Muscle of leg (tissue), 11 donors: Measurements from ENCODE around the gene ALDH16A1. TPM values are rescaled to one million over a fixed set of nuclear protein-coding genes. Genes with fewer than 3 reads are reported as not detected.

Source experiments
- DNase-seq: peaks from one replicate; pipeline ENCODE4 v3.0.0; 2013
- H3K27ac ChIP-seq: one replicate; pipeline ENCODE4 v1.5.1; 2013; ENCODE audit warnings: mild to moderate bottlenecking, low read length, control low read depth
- H3K27me3 ChIP-seq: one replicate; pipeline ENCODE4 v1.6.1; 2013; ENCODE audit warnings: low read length; ENCODE audit not compliant: control insufficient read depth, insufficient read depth
- H3K36me3 ChIP-seq: one replicate; pipeline ENCODE4 v1.6.1; 2013; ENCODE audit warnings: low read length; ENCODE audit not compliant: control insufficient read depth, insufficient read depth
- H3K4me1 ChIP-seq: one replicate; pipeline ENCODE4 v1.6.1; 2013; ENCODE audit warnings: low read length; ENCODE audit not compliant: control insufficient read depth, insufficient read depth
- H3K4me3 ChIP-seq: one replicate; pipeline ENCODE4 v1.5.1; 2013; ENCODE audit warnings: low read length, control low read depth
- H3K9me3 ChIP-seq: replicated peaks from 2 replicates; pipeline ENCODE4 v1.6.1; 2013; ENCODE audit warnings: low read depth, low read length; ENCODE audit not compliant: control insufficient read depth
- WGBS: methylation state at CpG from one replicate; pipeline ENCODE4 v1.1.5; 2013; ENCODE audit warnings: missing lambda C conversion rate; ENCODE audit not compliant: insufficient coverage; 5-methylcytosine and 5-hydroxymethylcytosine counted together
- polyA plus RNA-seq, 8 donors: library from polyadenylated mRNA; unstranded; fragments of 120-200 nt; gene quantifications; one replicate each; pipeline versions ENCODE4 v1.2.1 to v1.2.3, GENCODE V29; 2013; ENCODE audit warnings: inconsistent platforms in 1 of 8, low replicate concordance in 1 of 8; ENCODE audit not compliant: insufficient read length in 8 of 8, insufficient read depth in 1 of 8
- total RNA-seq: library from RNA; stranded (reverse); fragments of 120-200 nt; gene quantifications from one replicate; pipeline ENCODE4 v1.2.4, GENCODE V29; 2013

ALDH16A1 gene
- total and polyA plus RNA-seq, 9 donors = 11.3 to 18.8 (median 14.2) TPM

DNA sequence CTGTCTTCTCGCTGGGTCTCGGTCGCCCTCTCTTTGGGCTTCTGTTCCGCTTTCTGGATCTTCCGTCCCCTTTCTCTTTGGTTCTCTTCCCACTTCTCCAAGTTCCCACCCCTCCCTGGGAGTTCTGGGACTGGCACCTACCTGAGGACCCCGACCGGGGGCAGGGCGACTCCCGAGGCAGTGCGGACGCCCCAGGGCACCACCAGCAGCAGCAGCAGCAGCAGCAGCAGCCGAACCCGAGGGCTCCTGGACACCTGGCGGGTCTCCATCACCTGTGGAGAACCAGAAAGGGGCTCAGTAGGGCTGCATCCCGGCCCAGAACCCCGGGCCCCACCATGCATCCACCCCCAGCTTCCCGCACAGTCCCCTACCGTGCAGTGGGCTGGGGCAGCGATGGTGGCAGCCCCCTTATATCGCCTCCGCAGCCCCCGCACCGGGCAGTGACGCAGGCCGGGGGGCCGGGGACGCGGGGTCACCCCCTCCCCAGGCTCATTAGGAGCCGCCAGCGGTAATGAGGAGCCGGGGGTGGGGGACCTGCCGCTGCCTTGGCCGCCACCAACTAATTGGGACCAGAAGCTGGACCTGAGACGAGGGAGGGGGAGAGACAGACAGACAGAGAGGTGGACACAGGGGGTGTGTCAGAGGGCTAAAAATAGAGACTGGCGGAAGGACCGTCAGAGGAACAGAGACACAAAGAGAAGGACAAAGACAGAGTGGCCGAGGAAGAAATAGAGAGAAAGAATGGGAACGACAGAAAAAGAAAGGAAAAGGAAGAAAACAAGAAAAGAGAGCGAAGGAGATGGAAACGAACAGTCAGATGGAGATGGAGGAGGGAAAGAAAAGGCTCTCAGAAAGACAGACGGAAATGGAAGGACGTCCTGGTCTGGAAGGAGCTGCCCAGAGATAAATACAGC, 29.7 kb upstream of the ALDH16A1 start, which contains the start of gene PTH2:
Gene PTH2 (minus strand): TSS at position 371 of the 914 bp plus-strand sequence. CDS start 102 bp downstream, at position 269.
- H3K4me1 ChIP-seq = peaks cover 23% of the 10 kb centered on the region
- H3K36me3 ChIP-seq = no peaks in the 10 kb centered on the region
- DNase-seq = no peak
- no peaks in the 10 kb centered on the region for H3K9me3 ChIP-seq
- peaks cover 97% of the 10 kb centered on the region for H3K27me3 ChIP-seq
- H3K27ac ChIP-seq = no peak within 1 kb of the TSS
- WGBS = 4% methylated on average over 35 of the region's 42 CpGs
- H3K4me3 ChIP-seq = no peak within 1 kb of the TSS

DNA sequence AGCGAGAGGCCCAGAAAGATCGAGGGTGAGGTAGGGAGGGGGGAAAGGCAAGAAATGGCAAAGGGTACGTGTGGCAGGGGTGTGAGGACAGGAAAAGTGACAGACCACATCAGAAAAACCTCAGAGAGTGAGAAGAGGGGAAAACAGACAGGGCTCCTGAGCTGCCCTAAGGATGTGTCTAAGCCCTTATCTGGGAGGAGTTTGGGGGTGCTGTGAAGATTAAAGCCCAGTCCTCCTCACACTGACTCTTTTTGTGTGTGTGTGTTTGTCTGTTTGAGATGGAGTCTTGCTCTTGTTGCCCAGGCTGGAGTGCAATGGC, 29.1 kb upstream of the ALDH16A1 start:
- peaks cover 97% of the 10 kb centered on the region for H3K27me3 ChIP-seq
- no peak for DNase-seq
- H3K36me3 ChIP-seq = no peaks in the 10 kb centered on the region
- H3K27ac ChIP-seq = no peak overlapping the region
- WGBS = 10% methylated on average over 3 of the region's 3 CpGs
- peaks cover 25% of the 10 kb centered on the region for H3K4me1 ChIP-seq
- H3K4me3 ChIP-seq = no peak overlapping the region
- no peaks in the 10 kb centered on the region for H3K9me3 ChIP-seq

DNA sequence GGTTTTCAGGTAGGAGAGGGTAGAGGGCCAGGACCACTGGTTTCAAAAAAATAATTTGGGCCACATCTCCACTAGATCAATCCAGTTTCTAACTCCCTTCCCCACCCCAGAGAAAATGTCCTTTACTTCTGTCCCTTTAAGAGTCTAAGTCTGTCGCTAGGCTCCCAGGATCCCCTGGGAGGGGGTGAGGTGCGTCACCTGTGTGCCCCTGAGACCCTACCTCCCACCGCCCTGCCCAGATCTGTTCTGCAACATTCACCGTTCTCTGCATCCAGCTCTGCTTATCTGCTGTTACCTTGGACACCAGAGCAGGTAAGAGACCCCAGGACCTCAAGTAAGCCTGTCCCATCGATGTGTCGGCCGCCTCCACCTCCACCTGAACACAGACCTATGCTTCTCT, 27.8 kb upstream of the ALDH16A1 start, which contains the start of gene GFY:
Gene GFY (plus strand): TSS at position 211 of the 400 bp plus-strand sequence. CDS start 1,043 bp downstream, outside the sequence.
- Histone ChIP-seq H3K27ac (no peak within 1 kb of the TSS), H3K9me3 (no peaks in the 10 kb centered on the region), H3K36me3 (no peaks in the 10 kb centered on the region), H3K4me3 (no peak within 1 kb of the TSS), H3K4me1 (peaks cover 25% of the 10 kb centered on the region), H3K27me3 (peaks cover 99% of the 10 kb centered on the region)
- 31% methylated on average over 2 of the region's 7 CpGs for WGBS
- no peak for DNase-seq

DNA sequence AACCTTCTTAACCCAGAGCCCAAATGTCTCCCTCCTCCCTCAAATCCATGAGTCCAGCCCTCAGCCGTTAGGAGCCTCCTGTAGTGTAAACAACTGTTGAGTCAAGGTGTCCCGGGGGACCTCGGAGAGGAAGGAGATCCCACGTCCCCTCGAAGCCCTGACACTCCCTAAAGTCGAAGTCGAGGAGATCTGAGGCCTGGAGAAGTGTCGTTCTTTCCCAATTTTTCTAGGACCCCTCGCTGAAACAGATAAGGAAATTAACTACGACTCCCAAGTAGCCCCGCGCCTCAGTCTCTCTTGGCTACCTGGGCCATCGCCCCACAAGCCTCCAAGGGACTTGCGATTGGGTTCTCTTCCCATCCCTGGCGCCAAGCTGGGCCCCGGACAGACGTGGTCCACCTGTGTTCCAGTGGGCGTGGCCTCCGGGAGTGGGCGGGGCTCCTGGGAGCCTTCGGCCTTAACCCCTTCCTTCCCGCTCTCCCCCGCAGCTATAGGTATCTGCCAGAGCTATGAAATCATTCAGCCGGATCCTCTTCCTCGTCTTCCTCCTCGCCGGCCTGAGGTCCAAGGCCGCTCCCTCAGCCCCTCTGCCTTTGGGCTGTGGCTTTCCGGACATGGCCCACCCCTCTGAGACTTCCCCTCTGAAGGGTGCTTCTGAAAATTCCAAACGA, 27.0 kb upstream of the ALDH16A1 start:
- no peak overlapping the region for H3K27ac ChIP-seq
- peaks cover 24% of the 10 kb centered on the region for H3K4me1 ChIP-seq
- H3K27me3 ChIP-seq = peaks cover 100% of the 10 kb centered on the region
- no peaks in the 10 kb centered on the region for H3K9me3 ChIP-seq
- H3K36me3 ChIP-seq = no peaks in the 10 kb centered on the region
- WGBS = 2% methylated on average over 20 of the region's 30 CpGs
- no peak for DNase-seq
- H3K4me3 ChIP-seq = no peak overlapping the region

DNA sequence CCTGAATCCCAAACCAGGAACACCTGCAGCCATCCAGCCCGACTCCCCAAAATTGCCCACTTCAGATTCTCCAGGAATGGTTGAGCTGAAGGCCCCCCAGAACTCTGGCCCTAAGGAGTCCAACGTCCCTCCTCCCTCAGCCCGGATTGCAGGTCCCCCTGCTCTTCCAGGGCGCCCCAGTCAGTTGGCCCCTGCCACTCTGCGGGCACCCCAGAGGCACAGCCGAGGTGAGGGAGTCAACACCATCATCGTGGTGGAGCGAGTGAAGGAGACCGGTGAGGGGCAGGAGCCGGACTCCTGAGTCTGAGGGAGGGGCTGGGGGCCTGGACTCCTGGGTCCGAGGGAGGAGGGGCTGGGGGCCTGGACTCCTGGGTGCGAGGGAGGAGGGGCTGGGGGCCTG, 25.7 kb upstream of the ALDH16A1 start:
- no peak for DNase-seq
- peaks cover 19% of the 10 kb centered on the region for H3K4me1 ChIP-seq
- no peak overlapping the region for H3K4me3 ChIP-seq
- no peaks in the 10 kb centered on the region for H3K9me3 ChIP-seq
- H3K27ac ChIP-seq = no peak overlapping the region
- no peaks in the 10 kb centered on the region for H3K36me3 ChIP-seq
- H3K27me3 ChIP-seq = peaks cover 100% of the 10 kb centered on the region
- WGBS = 39% methylated on average over 9 of the region's 12 CpGs

DNA sequence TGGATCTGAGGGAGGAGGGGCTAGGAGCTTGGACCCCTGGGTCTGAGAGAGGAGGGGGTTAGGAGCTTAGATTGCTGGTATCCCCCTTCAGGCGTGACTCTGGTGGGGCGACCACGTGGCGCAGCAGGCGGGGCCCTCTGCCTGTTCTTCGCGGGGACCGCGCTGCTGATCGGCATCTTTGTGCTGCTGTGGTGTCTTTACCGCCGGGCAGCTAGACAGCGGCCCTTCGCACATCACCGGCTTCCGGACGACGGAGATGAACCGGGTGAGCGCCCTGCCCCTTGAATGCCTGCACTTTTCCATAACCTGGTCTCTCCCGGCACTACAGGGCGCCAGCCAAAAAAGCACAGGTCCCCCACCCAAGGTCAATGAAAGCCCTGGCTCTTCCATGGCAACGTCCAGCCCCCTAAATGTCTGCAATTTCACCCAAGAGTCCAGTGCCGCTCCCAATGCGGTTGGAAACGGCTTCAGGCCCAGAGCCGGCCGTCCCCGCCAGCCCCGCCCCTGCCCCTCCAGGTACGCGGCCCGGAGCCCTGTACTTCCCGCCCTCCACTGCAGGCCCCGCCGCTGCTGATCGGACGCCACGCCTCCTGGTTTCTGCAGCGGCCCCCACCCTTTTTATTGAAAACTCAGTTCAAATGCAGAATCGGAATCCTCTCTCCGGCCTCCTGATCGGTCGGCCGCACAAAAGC, 25.0 kb upstream of the ALDH16A1 start:
- Histone ChIP-seq H3K4me3 (no peak overlapping the region), H3K4me1 (peaks cover 15% of the 10 kb centered on the region), H3K27ac (no peak overlapping the region), H3K27me3 (peaks cover 100% of the 10 kb centered on the region), H3K36me3 (no peaks in the 10 kb centered on the region), H3K9me3 (no peaks in the 10 kb centered on the region)
- no peak for DNase-seq
- under 1% methylated on average over 45 of the region's 45 CpGs for WGBS

DNA sequence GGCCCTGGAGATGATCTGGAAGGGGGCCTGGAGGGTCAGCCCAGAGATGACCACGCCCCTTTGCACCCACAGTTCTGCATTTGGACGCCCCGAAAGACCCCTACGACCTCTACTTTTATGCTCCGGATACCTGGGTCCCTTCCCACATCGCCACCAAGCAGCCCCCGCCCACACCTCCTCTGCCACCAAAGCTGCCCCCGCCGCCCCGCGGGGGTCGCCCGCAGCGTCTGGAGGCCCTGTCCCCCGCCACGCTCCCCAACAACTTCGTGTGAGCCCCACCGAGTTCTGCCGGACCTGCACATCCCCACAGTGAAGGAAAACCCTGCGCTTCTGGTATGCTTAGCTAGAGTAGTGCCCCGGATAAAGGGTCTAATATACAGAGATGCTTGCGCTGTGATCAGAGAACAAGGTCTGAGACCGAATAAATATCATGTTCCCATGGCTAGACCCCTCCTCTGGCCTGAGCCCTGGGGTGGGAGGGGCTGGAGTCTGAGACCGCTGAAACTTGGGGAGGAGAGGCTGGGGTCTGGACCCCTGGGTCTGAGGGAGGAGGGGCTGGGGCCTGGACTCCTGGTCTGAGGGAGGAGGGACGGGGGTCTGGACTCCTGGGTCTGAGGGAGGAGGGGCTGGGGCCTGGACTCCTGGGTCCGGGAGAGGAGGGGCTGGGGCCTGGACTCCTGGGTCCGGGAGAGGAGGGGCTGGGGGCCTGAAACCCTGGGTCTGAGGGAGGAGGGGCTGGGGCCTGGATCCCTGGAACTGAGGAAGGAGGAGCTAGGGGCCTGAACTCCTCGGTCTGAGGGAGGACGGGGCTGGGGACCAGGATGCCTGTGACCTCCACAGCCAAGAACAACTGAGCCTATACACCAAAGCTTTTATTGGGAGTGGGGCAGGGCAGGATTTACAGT, 24.2 kb upstream of the ALDH16A1 start:
- WGBS = 6% methylated on average over 23 of the region's 29 CpGs
- no peaks in the 10 kb centered on the region for H3K9me3 ChIP-seq
- DNase-seq = no peak
- H3K36me3 ChIP-seq = no peaks in the 10 kb centered on the region
- no peak overlapping the region for H3K4me3 ChIP-seq
- peaks cover 100% of the 10 kb centered on the region for H3K27me3 ChIP-seq
- no peak overlapping the region for H3K27ac ChIP-seq
- H3K4me1 ChIP-seq = peaks cover 10% of the 10 kb centered on the region

DNA sequence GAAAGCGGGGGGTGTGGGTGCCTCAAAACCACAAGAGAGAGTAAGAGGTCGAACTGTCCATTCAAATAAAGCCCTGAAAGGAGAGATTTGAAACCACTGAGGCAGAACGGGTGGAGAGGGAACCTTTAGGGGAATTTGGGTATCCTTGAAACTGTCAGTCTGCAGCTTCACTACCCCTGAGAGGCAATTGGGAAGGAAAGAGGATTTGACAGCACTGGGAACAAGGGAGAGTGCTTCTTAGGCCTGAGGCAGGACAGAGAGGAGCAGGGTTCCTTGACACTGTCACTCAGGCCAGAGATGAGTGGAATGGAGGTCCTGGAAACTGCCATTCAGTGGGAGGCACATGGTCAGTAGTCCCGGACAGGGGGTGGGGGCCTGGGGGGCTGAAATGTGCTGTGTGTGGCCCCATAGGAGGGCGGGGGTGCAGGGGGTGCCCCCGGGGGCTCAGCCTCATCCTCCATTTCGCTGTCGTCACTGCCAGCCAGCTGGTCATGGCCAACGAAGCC, 22.8 kb upstream of the ALDH16A1 start:
- Histone ChIP-seq H3K27me3 (peaks cover 100% of the 10 kb centered on the region), H3K4me3 (no peak overlapping the region), H3K27ac (no peak overlapping the region), H3K9me3 (no peaks in the 10 kb centered on the region), H3K36me3 (no peaks in the 10 kb centered on the region), H3K4me1 (peaks cover 10% of the 10 kb centered on the region)
- WGBS = 74% methylated on average over 3 of the region's 9 CpGs
- DNase-seq = no peak

DNA sequence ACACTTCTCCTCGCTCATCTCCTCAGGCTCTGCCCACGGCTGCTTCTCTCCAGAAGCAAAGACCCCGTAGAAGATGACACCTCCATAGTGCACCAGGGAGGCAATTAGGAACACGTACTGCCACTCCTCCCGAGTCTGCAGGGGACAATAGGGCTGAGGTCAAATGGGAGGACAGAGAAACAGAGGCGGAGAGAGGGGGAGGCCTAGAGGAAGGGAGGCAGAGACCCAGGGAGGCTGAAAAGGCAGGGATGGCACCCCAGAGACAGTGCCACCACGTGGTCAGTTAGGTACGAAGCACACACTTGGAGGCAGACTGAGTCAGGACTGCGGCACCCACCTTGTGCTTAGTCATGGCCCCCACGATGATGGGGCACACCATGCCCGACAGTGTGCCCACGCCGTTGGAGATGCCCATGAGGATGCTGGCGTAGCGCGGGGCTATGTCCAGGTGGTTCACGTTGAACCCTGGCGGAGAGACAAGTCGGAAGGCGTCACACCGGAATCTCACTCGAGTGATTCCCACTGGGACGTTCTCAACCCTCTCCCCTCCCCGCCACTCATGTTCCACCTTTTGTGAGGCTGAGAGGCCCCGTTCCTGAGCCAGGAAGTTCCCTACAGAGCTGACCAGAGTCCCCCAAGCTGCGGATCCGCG, 22.2 kb upstream of the ALDH16A1 start:
- WGBS = 56% methylated on average over 24 of the region's 28 CpGs
- DNase-seq = no peak
- Histone ChIP-seq H3K4me3 (no peak overlapping the region), H3K27ac (no peak overlapping the region), H3K27me3 (peaks cover 100% of the 10 kb centered on the region), H3K4me1 (peaks cover 10% of the 10 kb centered on the region), H3K9me3 (no peaks in the 10 kb centered on the region), H3K36me3 (no peaks in the 10 kb centered on the region)
